ENCODE results near the gene MAML2.

GRCh38 chr11:96161307-96162089 is 181.5 kb downstream of the MAML2 start:
- TF ChIP-seq CTCF (IDR thresholded peaks at IDR 0.05; ENCODE audit: borderline replicate concordance, extremely low read depth, low read length, poor library complexity, severe bottlenecking) (no peak), EZH2 (IDR thresholded peaks at IDR 0.05; ENCODE audit: borderline replicate concordance, low read depth, low read length, severe bottlenecking) (no peak)

Measured in DND-41 (cell line).